Measurements from ENCODE around the gene TBC1D16.
A peak's percentile ranks its signal among the peaks of the same experiment; 100 is the strongest.

TBC1D16 gene

DNA sequence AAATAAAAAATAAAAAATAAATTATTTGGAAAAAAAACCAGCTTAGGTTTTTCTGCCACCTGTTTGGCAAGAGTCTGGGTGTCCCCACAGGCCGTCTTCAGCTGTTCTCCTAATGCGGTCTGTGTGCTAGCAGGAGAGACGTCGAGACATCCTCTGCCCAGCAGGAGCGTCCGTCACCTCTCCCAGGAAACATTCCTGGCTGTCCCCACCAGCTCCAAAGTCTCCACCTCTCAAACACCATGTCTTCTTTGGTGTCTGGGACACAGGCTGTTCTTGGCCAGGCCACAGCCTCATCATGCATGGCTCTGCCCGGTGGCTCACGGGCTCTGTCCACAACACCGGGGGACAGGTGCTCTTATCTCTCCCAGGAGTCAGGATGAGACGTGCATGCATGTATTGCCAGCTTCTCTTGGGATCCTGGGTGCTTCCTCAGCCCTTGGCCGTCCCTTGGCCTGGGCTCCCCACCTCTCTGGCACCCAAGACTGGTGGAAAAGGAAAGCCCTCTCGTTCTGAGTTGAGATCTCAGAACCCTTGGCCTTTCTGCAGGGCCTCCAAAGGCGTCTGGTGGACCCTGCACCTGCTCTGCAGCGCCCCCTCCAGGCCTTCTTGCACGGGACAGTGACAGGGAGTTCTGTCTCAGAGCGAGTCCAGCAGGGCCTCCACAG is 111.6 kb downstream of the TBC1D16 start:
- DNase-seq = peak; percentile 56 to 62

DNA sequence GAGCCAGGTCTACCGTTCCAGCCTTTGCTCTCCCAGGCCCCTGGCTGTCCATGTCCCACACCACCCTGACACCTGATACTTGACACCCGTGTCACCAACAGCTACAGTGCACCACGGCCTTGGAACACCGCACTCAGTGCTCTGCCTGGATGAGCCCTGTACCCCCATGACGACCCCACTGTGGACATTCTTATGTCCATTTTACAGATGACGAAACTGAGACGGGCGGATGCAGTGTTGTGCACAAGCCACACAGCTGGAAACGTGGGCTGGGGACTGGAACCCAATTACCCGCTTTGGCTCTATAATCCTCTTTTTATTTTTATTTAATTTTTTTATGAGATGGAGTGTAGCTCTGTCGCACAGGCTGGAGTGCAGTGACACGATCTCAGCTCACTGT is 112.9 kb downstream of the TBC1D16 start:
- DNase-seq = no peak

- no peak for DNase-seq
Observed at GRCh38 chr17:79922116-79922601, 113.5 kb downstream of the TBC1D16 start.

DNA sequence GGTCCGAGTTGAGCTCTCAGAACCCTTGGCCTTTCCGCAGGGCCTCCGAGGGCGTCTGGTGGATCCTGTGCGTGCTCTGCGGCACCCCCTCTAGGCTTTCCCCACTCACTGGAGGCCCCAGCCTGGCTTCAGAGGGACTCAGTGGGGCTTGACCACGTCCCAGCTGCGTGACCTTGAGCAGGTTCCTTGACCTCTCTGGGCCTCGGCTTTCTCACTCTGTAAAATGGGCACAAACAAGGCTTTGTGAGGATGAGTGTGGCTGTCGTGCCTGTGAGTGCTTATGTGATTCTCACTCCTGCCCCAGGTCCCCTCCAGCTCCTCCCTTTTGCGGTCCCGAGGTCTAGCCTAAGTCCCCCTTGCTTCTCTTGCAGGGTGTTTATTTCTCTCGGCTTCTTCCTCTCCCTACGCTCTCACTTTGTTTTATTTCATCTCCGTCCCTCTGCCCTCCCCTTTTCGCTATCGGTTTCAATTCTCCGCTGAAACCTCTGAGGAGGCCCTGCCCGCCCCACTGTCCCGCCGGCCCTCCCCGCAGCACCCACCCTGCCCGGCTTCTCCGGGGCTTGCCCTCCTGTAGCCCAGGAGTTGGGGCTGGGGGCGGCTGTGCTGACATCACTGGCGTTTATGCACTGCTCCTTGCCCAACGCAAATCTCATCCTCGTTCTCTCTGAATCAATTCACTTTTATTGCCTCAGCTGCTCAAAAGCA is 114.1 kb downstream of the TBC1D16 start:
- no peak for DNase-seq

DNA sequence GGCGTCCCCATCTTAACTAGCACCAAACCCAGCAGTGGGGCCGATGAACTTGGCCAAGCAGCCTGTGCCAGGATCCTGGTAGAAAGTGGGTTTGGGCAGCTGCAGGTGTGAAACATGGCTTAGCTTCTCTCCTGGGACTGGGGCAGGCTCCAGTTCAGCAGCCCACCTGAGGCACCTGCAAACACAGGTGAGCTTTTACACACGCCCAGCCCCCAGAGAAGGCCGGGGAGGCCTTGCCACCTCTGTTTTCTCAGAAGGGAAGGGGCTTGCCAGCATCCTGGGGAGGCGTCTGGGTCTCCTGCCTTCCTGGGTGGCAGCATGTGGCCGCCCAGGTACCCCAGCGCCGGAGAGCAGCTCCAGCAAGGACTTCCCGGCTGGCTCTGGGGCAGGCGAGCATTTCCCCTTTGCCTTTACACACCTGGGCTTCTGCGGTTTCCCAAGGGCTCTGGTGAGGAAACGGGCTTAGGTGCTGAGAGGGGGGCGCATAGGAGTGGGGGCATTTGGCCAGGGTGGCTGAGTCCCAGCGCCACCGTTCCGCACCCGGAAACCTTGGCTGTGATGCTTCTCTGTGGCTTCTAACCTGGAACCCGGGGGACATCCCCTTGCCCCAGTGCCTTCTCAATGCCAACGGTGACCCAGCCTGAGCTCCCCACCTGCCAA is 114.8 kb downstream of the TBC1D16 start:
- DNase-seq = no peak

DNA sequence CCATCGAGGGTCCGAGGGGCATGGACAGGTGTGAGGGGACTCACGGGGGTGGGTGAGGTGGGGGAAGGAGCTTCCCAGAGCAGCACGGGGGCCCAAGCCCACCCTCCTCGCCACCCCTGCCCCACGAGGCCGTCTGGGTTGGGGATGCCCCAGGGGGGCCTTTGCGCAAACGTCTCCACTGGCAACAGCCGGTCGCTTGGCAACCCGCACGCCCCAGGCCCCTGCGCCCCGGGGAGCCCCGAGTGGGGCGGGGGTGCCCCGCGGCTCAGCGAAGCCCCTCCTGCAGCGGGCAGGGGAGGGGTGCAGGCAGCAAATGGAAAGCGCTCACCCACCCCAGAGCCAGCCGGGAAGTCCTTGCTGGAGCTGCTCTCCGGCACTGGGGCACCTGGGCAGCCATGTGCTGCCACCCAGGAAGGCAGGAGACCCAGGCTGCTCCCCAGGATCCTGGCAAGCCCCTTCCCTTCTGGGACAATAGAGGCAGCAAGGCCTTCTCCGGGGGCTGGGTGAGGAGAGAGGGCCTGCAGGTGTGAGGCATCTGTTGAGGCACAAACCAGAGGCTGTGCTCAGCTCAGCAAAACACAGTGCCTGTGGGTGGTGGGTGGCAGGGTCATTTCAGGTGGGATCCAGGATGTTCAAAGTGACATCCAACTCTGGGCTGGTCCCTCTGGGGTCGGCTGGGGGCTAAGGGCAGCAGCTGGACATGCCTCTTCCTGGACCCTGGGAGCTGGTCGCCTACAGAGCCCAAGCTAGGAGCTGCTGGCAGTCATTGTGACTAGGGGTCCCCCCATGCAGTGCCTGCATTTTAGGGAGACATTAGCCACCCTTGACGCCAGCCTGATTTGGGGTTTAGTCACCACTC is 115.6 kb downstream of the TBC1D16 start:
- no peak for DNase-seq

DNA sequence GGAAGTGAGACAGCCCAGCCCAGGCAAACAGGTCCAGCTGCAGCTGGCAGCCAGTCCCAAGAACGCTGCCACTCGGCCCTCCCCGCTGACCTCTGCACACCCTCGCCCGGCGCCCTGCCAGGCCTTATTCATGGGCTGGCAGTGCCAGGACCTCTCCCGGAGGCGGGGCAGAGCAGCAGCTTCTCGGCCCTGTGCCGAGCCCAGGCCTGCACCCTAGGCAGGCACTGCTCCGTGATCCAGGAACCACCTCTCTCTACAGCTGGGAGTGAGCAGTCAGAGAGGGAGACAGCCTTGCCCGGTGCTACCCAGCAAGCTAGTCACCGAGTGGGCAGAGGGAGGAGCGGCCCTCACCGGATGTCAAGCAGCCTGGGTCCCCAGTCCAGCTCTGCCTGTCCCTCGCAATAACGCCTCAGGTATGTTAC is 116.5 kb downstream of the TBC1D16 start:
- peak in 1 of 2 experiments; percentile 60 for DNase-seq

DNA sequence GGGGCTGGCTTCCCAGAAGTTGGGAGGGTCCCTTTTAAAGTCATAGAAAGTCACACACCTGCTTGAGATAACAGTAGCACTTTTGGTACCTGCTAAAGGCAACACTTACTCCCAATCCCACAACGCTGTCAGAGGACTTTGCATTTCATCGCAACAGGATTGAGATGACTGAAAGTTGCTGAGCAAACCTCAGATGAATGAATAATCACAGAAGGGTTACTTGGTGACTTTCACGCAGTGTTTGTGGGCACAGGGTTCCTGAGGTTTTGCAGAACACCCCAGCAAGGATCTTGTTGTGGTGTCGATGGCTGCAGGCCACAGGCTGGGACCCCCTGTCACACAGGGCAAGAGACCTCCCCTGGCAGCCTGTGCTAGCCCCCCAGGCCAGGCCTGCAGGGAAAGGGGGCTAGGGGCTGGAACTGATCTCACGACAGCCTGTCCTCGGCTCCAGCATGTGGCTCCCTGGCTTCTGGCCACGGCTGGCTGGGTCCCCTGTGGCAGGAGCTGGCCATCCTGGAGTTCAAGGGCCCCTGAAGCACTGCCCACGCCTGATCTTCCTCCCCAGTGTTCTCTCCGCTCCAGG is 117.0 kb downstream of the TBC1D16 start:
- no peak for DNase-seq

GRCh38 chr17:79917902-79918484 is 117.7 kb downstream of the TBC1D16 start:
- no peak for DNase-seq

DNA sequence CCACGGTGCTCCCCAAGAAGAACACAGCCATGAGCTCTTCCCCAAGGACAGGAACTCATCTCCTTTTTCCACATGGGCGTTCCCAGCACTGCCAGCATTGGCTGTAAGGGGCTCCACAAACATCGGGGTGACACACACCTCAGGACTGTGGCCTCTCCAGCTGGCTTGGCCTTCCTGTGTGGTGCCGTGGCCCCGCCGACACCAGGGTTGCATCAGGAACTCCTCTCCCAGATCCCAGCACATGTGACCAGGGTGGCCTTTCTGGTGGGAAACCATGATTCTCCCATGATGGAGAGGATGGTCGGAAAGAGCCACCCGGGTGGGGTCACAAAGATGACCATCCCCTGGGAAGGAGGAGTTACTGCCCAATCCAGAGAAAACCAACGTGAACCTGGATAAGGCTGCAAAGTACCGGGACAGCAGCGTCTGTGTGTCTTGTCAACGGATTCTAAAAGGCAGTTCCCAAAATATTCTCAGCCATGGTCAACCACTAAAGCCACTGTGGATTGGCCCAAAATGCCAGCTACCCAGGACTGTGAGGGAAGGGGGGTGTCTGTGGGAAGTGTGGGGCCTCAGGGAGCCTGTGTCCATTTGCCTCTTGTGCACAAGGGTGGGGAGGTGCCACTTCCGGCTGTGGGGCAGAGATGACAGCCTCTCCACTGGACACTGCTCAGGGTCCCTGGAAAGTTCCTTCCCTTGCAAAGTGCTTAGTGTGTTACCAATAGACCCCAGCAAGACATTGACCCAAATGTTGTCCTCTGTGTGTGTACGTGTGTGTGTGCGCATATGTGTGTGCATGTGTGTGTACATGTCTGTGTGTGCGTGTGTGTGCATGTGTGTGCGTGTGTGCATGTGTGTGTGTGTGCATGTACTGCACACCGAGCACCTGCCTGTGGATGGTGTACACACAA is 118.4 kb downstream of the TBC1D16 start:
- DNase-seq = no peak

GRCh38 chr17:79916506-79916905 is 119.2 kb downstream of the TBC1D16 start:
- DNase-seq = no peak

DNA sequence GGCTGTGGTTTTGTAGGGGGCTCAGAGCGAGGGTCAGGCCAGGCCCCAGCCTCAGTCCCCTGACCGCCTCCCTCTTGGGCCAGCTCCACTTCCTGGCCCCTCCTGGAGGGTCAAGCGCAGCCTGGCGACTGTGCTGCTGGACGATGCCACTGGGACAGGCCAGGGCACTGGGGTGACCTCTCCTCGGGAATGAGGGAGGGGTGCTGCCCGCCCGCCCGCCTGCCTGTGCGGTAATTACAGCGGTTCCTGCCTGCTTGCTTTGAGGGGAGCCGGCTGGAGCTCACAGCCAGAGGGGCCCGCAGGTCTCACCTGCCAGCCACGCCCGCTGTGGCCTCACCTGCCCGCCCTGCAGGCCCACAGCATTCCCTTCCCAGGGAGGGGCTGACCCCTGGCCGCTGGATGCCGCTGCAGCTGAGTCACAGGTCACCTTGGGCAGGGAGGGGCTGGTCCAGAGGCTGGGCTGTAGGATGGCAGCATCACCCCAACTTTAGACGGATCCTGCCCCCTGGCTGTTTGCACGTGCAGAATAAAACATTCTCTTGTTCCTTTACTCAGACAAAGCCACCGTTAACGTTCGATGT is 119.7 kb downstream of the TBC1D16 start:
- no peak for DNase-seq

GRCh38 chr17:79914813-79915740 is 120.6 kb downstream of the TBC1D16 start:
- no peak for DNase-seq

GRCh38 chr17:79913896-79914812 is 121.5 kb downstream of the TBC1D16 start:
- DNase-seq = no peak

DNA sequence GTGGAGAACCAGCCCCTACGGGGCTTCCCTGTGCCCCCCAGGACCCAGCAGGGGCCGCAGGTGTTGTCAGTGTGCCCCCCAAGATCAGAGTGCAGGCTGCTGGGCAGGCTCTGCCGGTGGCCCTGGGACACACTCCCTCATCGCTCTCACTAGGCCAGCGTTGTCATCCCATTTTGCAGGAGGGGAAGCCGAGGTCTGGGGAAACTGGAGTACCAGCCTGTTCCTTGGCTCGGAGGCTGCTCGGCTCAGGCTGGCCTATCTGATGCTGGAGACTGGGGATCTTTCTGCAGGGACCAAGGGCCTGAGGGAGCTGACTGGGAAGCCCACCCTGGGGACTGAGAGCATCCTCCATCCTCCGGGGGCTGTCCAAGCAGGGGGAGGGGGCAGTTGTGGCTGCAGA is 122.2 kb downstream of the TBC1D16 start:
- no peak for DNase-seq

- DNase-seq = no peak
Observed at GRCh38 chr17:79912552-79913330, 122.9 kb downstream of the TBC1D16 start.
